NCI-H460 (cell line): Measurements from ENCODE around the gene ATF6. TPM values are rescaled to one million over a fixed set of nuclear protein-coding genes. Genes with fewer than 3 reads are reported as not detected.

Experiments
- DNase-seq: peaks from one replicate; pipeline ENCODE4 v3.0.0-alpha.2; 2016; ENCODE audit warnings: low read depth; ENCODE audit errors: extremely low read depth
- total RNA-seq: library from RNA; depleted of rRNA; stranded (reverse); fragments of >200 nt; shearing (Covaris generic); gene quantifications from 2 replicates; pipeline ENCODE4 v1.2.3, GENCODE V29; 2014

Gene ATF6
- total RNA-seq, 1 experiment from 2014 or later = 56.4 TPM

DNA sequence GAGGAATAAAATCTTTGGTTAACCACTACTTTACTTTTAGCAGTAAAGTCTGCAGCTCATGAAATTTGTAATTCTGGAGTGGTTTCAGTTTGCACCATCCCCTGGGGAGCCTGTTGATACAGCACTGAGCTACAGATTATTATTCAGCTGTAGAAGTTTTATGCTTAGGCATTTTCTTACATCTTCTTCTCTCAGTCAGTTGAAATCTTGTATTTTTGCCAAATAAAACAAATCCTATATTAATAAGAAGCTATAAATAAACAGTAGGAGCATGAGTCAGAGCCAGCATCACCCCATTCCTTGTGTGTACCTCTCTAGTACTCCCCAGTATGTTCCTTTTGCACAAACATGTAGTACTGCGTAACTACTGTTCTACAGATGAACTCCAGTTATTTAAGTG is 118.9 kb downstream of the ATF6 start:
- DNase-seq = peak; percentile 19

DNA sequence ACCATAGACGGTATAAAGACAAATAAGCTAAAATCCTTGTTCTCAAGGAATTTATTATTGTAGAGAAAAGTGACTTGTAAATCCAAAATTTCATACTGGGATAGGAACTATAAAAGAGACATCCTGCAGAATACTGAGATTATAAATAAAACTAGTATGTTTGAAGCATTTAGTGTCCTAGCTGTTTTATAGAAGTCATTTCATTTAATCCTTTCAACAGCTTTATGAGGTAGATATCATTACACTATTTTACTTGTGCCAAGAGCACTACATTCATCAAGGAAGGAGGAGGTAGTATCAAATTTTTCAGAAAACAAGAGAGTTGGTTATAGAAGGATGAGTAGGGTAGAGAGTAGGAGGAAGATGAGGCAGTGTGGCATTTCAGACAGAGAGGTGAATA is 119.6 kb downstream of the ATF6 start:
- no peak for DNase-seq

DNA sequence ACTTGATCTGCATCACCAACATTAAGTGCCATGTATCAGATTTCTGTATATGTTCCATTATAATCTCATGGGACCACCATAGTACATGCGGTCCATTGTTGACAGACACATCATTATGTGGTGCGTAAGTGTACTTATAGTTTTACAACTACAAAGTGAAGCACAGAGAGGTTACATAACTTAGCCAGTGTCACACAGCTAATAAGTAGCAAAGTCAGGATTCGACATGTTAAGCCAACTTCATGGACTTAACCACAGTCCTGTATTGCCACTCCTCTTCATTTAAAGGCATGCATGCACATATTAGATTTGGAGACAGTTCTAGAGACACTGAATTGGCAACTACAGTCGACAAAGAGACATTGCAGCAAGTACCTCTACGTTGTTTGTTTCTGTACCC is 120.5 kb downstream of the ATF6 start:
- DNase-seq = no peak

DNA sequence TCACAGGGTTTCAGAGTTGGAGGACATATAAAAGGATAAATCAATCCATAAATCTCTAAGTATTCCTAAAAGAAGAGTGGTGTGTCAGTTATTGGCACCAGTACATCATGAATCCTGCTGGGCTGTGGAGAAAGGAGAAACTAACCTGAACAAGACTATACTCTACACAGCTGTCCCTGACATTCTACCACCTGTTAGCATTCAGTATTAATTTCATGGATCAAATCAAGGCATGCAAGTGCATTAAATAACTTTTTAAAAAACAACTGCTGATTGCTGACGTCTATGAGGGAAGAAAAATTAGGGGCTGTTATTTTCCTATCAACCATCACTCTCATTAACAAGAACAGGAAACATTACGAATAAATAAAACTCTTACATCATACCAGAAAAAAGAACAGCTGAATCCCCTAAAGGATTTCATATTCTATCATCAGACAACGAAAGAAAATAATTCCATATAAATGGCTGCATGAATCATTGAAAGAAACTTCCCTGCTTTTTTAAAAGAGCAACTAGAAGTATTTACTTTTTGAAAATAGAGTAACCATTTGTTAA is 121.7 kb downstream of the ATF6 start:
- DNase-seq = no peak

DNA sequence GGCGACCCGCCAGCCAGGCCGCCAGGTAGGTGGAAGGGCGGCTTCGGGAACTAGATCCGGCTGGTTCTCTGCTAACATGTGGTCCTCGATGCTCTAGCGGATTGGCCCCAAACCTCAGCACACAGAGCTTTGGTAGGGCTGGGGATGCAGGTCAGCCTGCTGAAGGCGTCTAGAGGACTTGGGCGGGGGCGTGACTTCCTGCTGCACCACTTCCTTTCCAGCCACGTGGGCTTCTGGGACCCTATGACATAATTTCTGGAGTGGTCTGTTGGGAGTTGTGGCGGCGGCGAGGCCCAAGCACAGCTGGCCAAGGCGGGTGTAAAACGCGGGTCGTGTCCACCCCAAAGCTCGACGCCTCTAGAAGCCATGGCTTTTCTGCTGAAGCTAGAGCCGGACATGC is 124.5 kb downstream of the ATF6 start:
- DNase-seq = no peak

DNA sequence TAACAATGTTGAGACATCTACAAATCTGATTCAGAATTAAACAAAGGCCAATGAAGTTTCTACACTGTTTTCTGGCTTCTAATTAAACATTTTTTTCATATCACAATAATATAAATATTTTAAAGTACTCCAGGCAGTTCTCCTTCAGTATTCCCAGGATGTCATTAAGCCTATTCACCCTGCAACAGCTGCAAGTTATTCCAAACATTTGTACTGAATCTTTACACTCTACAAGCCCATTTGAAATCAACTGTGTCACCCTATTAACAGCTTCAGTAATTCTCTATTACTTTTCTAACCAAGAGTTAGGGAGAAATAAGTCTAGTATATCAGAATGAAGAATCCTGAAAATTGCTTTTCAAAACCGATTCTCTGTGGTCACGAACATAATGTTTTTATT is 133.0 kb downstream of the ATF6 start:
- DNase-seq = no peak

DNA sequence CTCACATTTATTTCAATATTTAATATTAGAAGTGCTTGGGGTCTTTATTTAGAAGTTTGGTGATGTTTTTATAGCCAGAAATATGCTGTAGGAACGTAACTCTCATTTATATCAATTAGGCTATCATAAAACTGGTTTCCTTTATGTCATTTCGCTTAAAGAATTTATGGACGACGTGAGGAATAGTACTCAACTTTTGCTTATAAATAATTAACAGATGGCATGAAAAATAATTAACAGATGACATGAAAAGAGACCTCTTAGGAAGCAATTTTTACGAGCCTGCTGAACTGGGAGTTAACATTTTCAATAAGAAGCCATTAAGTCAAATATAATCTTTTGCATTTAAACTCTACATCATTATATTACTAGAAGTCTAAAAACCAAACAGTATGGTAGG is 134.0 kb downstream of the ATF6 start:
- no peak for DNase-seq

DNA sequence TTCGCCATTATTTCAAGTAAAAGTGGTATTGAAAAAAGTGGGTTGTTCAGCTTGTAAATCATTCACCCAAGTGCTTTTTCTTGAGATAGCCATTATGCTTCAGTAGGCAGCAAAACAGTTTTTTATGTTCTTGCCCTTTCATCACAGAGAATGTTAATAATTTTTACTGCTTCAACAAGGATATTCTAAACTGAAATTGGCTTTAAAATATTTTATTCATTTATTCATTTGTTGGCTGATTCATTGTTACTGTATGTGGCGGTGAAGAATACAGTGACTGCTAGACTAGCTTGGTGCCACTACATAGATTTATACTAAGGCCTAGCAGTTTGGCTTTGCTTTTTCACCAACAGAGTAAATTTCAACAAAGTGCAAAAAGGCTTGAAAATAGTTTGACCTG is 136.1 kb downstream of the ATF6 start:
- no peak for DNase-seq

DNA sequence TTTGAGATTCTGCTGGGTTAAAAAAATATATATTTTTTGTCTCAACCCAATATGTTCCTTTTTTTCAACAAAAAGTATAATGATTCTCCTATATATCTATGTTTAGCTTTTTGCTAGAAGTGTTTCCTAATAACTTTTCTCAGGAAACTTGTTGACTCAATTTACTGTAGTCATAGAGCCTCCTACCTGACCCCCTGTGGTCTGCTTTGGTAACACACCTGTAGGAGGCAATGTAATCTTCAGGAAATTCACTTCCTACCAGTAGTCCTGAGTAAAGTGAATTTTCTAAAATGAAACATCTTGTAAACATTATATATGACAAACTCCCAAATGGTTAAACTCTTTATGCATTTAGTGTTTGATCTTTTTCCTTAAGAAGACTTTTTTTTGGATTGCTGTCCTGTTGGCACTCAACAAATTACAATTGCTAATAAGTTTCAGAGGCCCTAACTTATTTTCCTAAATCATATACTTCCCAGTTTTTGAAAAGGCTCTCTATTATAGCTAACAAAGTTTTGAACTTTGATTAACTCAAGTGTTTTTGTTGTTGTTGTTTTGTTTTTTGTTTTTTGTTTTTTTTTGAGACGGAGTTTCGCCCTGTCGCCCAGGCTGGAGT is 139.3 kb downstream of the ATF6 start:
- peak; percentile 23 for DNase-seq

DNA sequence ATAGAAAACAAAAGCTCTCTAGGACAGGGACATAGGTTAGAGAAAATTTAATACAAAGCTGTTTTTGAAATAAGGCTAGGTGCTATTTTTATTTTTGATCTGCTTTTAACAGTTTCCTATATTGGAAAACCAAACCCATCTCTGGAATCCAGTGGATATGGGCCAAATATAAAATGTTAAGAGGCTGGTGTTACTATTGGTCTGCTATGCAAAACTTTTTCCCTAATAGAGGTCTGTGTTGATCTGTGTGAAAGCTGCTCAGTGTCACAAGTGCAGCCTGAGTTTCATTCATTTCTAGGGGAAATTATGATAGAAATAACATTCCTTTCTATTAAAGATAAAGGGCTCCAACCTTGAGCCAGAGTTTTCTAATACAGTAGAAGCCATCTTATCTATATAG is 141.1 kb downstream of the ATF6 start:
- no peak for DNase-seq

DNA sequence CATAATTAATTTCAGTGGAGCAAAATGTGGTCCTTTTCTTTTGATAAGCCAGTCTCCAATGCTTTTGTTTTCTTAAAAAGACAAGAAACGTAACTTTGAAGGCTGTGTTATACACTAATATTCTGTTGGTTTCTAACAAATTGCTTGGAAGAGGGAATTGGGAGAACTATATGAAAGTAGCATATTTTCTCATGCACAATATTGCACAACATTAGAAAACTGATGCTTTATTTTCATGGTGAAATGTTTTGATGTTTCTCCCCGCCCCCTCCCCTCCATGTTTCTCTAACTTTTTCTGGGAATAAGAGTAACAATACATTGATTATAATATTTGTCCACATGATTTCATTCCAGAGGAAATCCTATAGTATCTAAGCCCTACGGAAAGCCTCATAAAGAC is 142.1 kb downstream of the ATF6 start:
- DNase-seq = no peak

DNA sequence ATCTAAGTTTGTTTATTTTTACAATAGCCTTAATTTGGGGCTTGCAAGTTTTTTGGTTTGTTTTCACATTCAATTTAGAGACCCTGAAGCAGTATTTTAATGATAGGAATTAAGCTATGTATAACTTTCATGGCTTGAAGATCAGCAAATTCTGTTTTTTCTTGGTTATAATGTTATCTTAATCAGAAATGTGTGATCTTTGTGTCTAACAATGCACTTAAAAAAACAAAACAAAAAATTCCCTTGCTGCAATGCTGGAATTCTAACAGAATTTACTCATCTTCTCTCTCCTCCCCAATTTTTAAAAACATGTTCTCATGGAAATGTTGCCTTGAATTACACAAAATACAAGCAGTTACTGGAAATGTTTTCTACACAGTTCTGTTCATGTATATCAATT is 144.5 kb downstream of the ATF6 start:
- DNase-seq = no peak

DNA sequence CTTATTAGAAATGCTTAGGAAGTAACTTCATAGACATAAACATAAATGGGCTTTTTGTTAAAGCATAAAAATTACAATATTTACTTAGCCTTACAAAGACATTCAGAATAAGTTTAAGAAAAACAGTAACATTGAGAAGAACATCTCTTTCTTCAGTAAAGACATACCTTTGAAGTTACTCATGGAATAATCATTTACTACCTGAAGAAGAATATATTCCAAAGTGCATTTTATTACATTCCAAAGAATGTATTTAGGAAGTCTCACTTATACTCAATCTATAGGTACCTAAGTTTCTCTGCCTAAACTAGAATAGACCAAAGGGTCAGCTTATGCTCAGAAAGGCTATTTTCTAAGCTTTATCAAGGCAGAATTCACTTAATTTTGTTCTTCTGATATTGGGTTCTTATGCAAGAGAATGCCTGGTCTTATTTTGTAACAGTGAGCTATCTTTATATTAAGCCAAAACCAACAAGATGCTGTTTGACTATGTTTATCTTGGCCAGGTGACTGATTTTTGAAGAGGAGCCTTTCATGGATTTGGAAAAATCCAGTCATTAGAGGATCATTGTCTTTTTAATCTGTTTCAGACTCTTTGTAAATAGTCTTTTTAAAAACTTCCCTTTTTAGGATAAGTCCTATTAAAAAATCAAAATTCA is 147.5 kb downstream of the ATF6 start:
- DNase-seq = no peak

DNA sequence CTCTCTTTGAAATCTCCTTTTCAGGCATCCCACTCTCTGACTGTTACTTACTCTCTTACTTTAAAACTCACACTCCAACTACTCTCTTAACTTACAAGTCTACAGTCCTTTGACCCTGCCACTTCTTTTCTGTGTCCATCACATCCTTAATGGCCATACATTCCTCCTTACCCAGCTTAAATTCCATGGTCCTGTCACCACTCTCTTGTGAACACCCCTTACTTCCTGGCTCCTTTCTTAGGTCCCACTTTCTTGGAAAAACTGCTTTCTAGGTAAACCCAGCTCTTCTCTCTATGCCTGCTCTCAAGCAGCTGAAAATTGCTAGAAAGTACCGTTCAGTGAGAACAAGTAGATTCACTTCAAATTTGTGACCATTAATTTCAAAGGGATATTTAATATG is 148.5 kb downstream of the ATF6 start:
- DNase-seq = no peak

DNA sequence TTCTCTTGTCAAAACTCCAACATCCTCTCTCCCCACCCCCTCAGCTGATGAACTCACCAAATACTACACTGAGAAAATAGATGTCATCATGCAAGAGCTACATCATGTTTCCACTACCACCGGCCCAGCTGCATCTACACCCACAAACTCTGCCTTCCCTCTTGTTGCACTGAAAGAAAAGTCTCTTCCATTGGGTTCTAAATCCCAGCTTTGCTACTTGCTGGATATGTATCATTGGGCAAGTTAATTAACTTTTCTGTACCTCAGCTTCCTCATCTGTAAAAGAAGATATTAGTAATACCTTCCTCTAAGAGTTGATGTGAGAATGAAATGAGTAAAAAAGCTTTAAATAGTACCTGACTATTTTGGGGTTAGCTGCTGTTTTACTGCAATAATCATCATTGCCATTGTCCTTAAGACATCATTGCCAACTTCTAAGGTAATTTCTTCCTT is 149.0 kb downstream of the ATF6 start:
- no peak for DNase-seq

DNA sequence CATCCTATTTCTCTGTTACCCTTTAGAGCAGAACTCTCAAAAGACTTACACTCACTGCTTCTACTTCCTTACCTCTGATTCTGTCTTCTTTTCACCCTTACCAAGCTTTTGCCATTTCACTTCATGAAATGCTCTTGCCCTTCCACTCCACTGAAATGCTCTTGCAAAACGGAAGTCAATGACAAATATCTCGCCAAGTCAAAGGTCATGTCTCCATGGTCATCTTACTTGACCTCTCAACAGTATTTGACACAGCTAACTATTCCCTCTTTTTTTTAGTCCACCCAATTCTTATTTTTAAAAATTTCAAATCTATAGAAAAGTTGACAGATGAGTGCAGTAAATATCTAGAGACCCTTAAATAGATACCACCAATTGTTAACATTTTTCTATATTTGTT is 149.9 kb downstream of the ATF6 start:
- DNase-seq = no peak

DNA sequence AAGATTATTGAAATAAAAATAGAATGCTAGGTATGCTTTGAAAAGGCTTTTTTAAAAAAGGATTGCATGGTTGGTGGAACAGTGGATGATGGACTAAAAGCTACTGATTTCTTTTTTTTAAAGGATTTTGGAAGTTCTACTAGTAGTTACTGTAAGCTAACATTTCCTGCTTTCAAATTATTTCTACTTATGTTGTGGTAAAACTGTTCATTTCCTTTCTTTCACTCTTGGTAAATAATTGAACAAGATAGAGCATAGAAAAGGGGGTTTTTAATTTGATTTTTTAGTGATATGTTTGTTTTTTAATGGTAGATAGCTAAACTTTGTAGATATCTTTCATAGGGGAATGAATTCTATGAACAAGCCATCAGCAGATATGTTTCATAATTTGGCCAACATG is 153.1 kb downstream of the ATF6 start:
- DNase-seq = no peak

DNA sequence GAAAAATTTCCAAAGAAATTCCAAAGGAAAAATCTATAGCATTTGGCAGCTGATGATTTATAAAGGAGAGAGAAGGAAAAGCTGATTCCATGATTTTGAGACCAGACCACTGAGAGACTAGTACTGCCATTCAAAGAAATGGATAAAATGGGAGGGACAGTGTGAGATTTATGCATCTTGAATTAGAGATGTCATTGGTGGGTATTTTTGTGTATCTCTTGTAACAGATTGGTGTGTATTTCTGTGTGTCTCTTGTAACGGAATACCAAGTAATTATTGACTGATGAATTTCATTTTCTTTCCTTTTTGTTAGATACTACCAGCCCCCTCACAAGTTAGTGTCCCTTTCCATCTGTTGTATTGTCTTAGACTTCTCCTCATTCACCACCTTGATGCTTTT is 155.4 kb downstream of the ATF6 start:
- no peak for DNase-seq

DNA sequence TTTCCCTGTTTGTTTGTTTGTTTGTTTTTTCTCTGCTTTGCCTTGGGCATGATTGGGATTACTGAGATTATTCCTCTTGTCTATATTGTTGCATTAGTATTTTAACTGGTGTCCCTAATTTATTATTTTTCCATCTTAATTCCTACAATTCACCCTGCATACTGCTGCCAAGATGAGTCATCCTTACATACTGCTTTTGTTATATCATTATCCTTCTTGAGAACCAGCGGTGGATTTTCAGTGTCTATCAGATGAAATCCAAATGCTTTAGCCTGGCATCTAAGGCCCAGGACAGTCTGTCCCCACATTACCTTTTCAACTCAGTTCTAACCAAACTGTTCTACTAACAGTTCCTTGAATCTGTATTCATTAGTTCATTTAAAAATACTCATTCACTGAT is 155.9 kb downstream of the ATF6 start:
- no peak for DNase-seq

DNA sequence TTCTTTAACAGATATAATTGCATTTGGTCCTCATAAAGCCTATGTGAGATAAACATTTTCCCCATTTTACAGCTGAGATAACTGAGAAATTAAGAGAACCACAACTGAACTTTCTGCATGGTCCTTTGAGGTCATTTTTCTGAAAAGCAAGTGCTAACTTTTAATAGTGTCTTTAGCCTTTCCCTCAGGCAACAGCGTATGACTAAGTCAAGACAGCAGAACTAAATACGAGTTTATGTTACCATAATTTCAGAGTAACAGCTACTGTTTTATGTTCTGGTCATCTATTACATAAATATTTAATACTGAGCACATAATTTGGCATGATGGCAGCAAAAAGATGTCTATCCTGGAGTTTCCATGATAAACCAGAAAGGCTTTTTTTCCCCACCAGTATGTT is 161.9 kb downstream of the ATF6 start:
- DNase-seq = no peak

DNA sequence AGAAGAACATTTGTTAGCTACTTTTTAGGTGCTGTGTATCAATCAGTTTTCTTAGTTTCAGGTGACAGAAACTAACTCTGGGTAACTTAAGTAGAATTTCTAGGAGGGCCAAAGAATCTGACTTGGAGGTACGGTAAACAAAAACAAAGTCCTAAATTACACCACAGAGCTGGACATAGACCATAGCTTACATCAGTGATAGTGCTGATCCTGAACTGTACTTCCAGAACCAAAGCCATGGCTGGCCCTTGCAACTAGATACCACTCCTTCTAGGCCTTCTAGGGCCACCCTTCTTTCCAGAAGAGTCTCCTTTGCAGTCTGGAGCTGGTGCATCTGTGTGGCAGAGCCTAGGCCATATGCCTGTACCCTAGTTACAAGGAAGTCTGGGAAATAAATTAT is 163.0 kb downstream of the ATF6 start:
- no peak for DNase-seq

DNA sequence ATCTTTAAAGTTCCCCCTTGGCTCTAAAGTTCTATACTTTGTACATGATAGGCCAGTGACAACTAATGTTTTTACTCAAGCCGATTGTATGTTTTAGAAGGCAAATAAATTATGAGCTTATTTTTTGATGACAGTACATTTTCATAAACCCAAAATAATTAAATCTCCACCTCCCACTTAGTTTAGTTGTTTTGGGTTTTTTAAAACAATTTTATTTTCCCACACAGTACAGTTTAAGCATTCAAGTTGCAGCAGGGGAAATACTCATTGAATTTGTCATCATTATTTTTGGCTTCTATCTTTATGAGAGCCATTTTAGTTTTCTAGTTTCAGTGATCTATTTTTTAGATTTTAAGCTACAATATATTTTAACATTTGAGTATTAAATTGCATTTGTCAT is 163.9 kb downstream of the ATF6 start:
- no peak for DNase-seq

DNA sequence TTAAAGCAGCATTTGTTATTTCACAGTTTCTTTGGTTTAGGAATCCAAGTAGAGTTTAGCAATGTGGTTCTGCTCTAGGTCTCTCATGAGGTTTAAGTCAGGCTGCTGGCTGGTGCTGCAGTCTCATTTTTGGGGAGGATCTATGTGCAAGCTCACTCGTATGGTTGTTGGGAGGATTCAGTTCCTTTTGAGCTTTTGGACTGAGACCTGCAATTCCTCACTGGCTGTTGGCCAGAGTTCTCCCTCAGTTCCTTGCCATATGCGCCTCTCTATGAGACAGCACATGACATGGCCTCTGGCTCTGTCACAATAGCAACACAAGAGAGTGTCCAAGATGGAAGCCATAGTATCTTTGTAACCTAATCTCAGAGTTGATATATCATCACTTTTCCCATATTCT is 166.5 kb downstream of the ATF6 start:
- no peak for DNase-seq
